AG04449 (cell line): ENCODE data around the gene ARL16.

Experiments used
- CTCF ChIA-PET: fragments of 350-600 bp; formaldehyde crosslinking; extraction: SDS; loops from one replicate; lab custom pipeline; 2021; ENCODE audit warnings: antibody characterized with exemption; lab: Yijun Ruan, JAX
- POLR2A ChIA-PET: fragments of 400-600, 350-600 bp; formaldehyde crosslinking; extraction: SDS; loops from one replicate; lab custom pipeline; 2020; ENCODE audit warnings: antibody characterized with exemption, inconsistent platforms; lab: Yijun Ruan, JAX
- DNase-seq: peaks from one replicate; pipeline ENCODE4 v3.0.0-alpha.2; 2010; ENCODE audit warnings: low read depth, low spot score
- H3K4me3 ChIP-seq: 2 replicates; pipeline ENCODE4 v1.5.1; 2011; ENCODE audit warnings: low read depth, mild to moderate bottlenecking, control low read depth, low read length
- CTCF ChIP-seq: IDR thresholded peaks from one replicate; pipeline ENCODE4 v1.5.1; 2011; ENCODE audit warnings: mild to moderate bottlenecking, moderate library complexity, low read length, control low read depth, inconsistent platforms; ENCODE audit not compliant: insufficient read depth; ENCODE audit errors: missing control alignments

Gene ARL16

GRCh38 chr17:81696218-81696941 is 12.8 kb upstream of the ARL16 start:
- ChIA-PET POLR2A (interaction anchor here (1.6 kb wide), 1 partner anchor 12 kb away, joined by 5 read pairs; the partner anchor contains the start of gene HGS), CTCF (no interaction called here)
- no peak for DNase-seq
- no peak overlapping the region for H3K4me3 ChIP-seq
- TF ChIP-seq CTCF: no peak

- DNase-seq: no peak
- TF ChIP-seq CTCF: no peak
- ChIA-PET CTCF (no interaction called here), POLR2A (interaction anchor here (0.7 to 1.6 kb wide), 2 partner anchors 11 to 29 kb away, joined by 3 to 5 read pairs; partner anchors contain the start of genes CCDC137, HGS and OXLD1)
- H3K4me3 ChIP-seq: no peak overlapping the region
Observed at GRCh38 chr17:81695801-81696200, 12.2 kb upstream of the ARL16 start.

- ChIA-PET POLR2A (interaction anchor here (0.7 to 1.6 kb wide), 2 partner anchors 11 to 29 kb away, joined by 3 to 5 read pairs; partner anchors contain the start of genes CCDC137, HGS and OXLD1), CTCF (no interaction called here)
Observed at GRCh38 chr17:81695211-81695610, 11.6 kb upstream of the ARL16 start.

GRCh38 chr17:81694810-81695209 is 11.2 kb upstream of the ARL16 start:
- H3K4me3 ChIP-seq: no peak overlapping the region
- DNase-seq: no peak
- no peak for TF ChIP-seq CTCF
- ChIA-PET CTCF (no interaction called here), POLR2A (no interaction called here)

More at GRCh38 chr17:81695211-81695610, 11.6 kb upstream of the ARL16 start:
- no peak for TF ChIP-seq CTCF
- no peak overlapping the region for H3K4me3 ChIP-seq
- no peak for DNase-seq

- no peak overlapping the region for H3K4me3 ChIP-seq
- ChIA-PET POLR2A (interaction anchor here (1.2 to 1.5 kb wide), 3 partner anchors 9 to 10 kb away, joined by 5 to 6 read pairs (median 5); partner anchors contain the start of genes ARL16, HGS and MRPL12), CTCF (interaction anchor here (0.9 to 1.2 kb wide), 2 partner anchors 9 to 34 kb away, joined by 3 read pairs; partner anchors contain the start of gene HGS)
- no peak for DNase-seq
- TF ChIP-seq CTCF: no peak
Observed at GRCh38 chr17:81693509-81694210, 10.1 kb upstream of the ARL16 start.

GRCh38 chr17:81691608-81692007 is 8.0 kb upstream of the ARL16 start:
- ChIA-PET POLR2A (no interaction called here), CTCF (no interaction called here)
- no peak overlapping the region for H3K4me3 ChIP-seq
- DNase-seq: no peak
- no peak for TF ChIP-seq CTCF
